Measurements from ENCODE around the gene KCNJ5.

KCNJ5 gene

GRCh38 chr11:128894685-128895084 lies 3.5 kb downstream of the KCNJ5 start:
- DNase-seq (ENCODE audit: low read depth in 2 of 3, low spot score in 1 of 3) = no peak

- no peak for DNase-seq (ENCODE audit: low read depth in 2 of 3, low spot score in 1 of 3)
Measured at GRCh38 chr11:128895526-128895925, 4.4 kb downstream of the KCNJ5 start.

GRCh38 chr11:128896356-128896755 lies 5.2 kb downstream of the KCNJ5 start:
- no peak for DNase-seq (ENCODE audit: low read depth in 2 of 3, low spot score in 1 of 3)

- no peak for DNase-seq (ENCODE audit: low read depth in 2 of 3, low spot score in 1 of 3)
Measured at GRCh38 chr11:128897826-128898225, 6.7 kb downstream of the KCNJ5 start.

GRCh38 chr11:128898580-128899344 lies 7.6 kb downstream of the KCNJ5 start:
- DNase-seq (ENCODE audit: low read depth in 2 of 3, low spot score in 1 of 3) = no peak

- DNase-seq (ENCODE audit: low read depth in 2 of 3, low spot score in 1 of 3) = no peak
Measured at GRCh38 chr11:128900468-128900867, 9.3 kb downstream of the KCNJ5 start.

- DNase-seq (ENCODE audit: low read depth in 2 of 3, low spot score in 1 of 3) = no peak
Measured at GRCh38 chr11:128901653-128902514, 10.7 kb downstream of the KCNJ5 start.

GRCh38 chr11:128902515-128903066 lies 11.4 kb downstream of the KCNJ5 start:
- no peak for DNase-seq (ENCODE audit: low read depth in 2 of 3, low spot score in 1 of 3)

- no peak for DNase-seq (ENCODE audit: low read depth in 2 of 3, low spot score in 1 of 3)
Measured at GRCh38 chr11:128903248-128904061, 12.3 kb downstream of the KCNJ5 start.

GRCh38 chr11:128904303-128904655 lies 13.1 kb downstream of the KCNJ5 start:
- no peak for DNase-seq (ENCODE audit: low read depth in 2 of 3, low spot score in 1 of 3)

GRCh38 chr11:128904656-128905344 lies 13.6 kb downstream of the KCNJ5 start:
- DNase-seq (ENCODE audit: low read depth in 2 of 3, low spot score in 1 of 3) = no peak

GRCh38 chr11:128905345-128906184 lies 14.4 kb downstream of the KCNJ5 start:
- DNase-seq (ENCODE audit: low read depth in 2 of 3, low spot score in 1 of 3) = peak in 2 of 3 donors; percentile 21 to 38

GRCh38 chr11:128906185-128907050 lies 15.3 kb downstream of the KCNJ5 start:
- no peak for DNase-seq (ENCODE audit: low read depth in 2 of 3, low spot score in 1 of 3)

GRCh38 chr11:128907585-128907984 lies 16.4 kb downstream of the KCNJ5 start:
- DNase-seq (ENCODE audit: low read depth in 2 of 3, low spot score in 1 of 3) = no peak

- no peak for DNase-seq (ENCODE audit: low read depth in 2 of 3, low spot score in 1 of 3)
Measured at GRCh38 chr11:128908391-128909246, 17.5 kb downstream of the KCNJ5 start.

- DNase-seq (ENCODE audit: low read depth in 2 of 3, low spot score in 1 of 3) = no peak
Measured at GRCh38 chr11:128909438-128910125, 18.4 kb downstream of the KCNJ5 start.

- DNase-seq (ENCODE audit: low read depth in 2 of 3, low spot score in 1 of 3) = no peak
Measured at GRCh38 chr11:128910576-128910975, 19.4 kb downstream of the KCNJ5 start.
